Measurements from ENCODE around the gene IFIT2.

GRCh38 chr10:89351412-89351779, 49.5 kb downstream of the IFIT2 start:
- no peak for TF ChIP-seq POLR2A (IDR thresholded peaks at IDR 0.05; ENCODE audit: low read depth, low read length)
- no peak for TF ChIP-seq POLR2AphosphoS5 (IDR thresholded peaks at IDR 0.05; ENCODE audit: low read depth, low read length)
